Adrenal gland (tissue), 12 donors: ENCODE results near the gene TUBB2B. TPM values are rescaled to one million over a fixed set of nuclear protein-coding genes. Genes with fewer than 3 reads are reported as not detected.

Source experiments
- DNase-seq, 7 donors: peaks; one replicate each; pipeline ENCODE4 v3.0.0-alpha.2; 2019 to 2020
- H3K27ac ChIP-seq, 5 donors: fragments of 200-600 bp; sonication (generic) in 4 of 5; 1 replicate in 3 of 5; 2 replicates in 2 of 5; pipeline versions ENCODE4 v1.5.1 to v1.8.0; 2016 to 2020; ENCODE audit warnings: mild to moderate bottlenecking in 1 of 5
- H3K27me3 ChIP-seq: fragments of 200-600 bp; 2 replicates; pipeline ENCODE4 v1.8.0; 2021
- H3K36me3 ChIP-seq, 2 donors: fragments of 200-600 bp; replicated peaks in 1 of 2; 1 replicate in 1 of 2; 2 replicates in 1 of 2; pipeline versions ENCODE4 v1.5.1 to v1.8.0; 2018 to 2022
- H3K4me1 ChIP-seq, 2 donors: fragments of 200-600 bp; replicated peaks in 1 of 2; 1 replicate in 1 of 2; 2 replicates in 1 of 2; pipeline versions ENCODE4 v1.5.1 to v1.8.0; 2018 to 2021
- H3K4me3 ChIP-seq, 4 donors: fragments of 200-600 bp; sonication (generic) in 3 of 4; one replicate each; pipeline ENCODE4 v1.5.1; 2016 to 2018
- H3K9me3 ChIP-seq, 3 donors: fragments of 200-600 bp; sonication (generic) in 1 of 3; replicated peaks in 1 of 3; 1 replicate in 2 of 3; 2 replicates in 1 of 3; pipeline versions ENCODE4 v1.5.1 to v1.8.0; 2016 to 2021
- CTCF ChIP-seq, 6 experiments: fragments of 450-650 bp in 4 of 6; fragments of 200-600 bp in 2 of 6; sonication (generic) in 1 of 6; IDR thresholded peaks; 1 replicate in 5 of 6; 2 replicates in 1 of 6; pipeline versions ENCODE4 v1.5.1 to v1.8.0; 2016 to 2021; ENCODE audit warnings: antibody characterized with exemption in 6 of 6, mild to moderate bottlenecking in 2 of 6, moderate library complexity in 1 of 6
- POLR2A ChIP-seq, 2 donors: fragments of 450-650 bp; IDR thresholded peaks; one replicate each; pipeline ENCODE4 v1.6.1; 2017; ENCODE audit warnings: antibody characterized with exemption in 2 of 2, mild to moderate bottlenecking in 2 of 2, moderate library complexity in 1 of 2
- WGBS, 4 donors: extraction: QIAGEN DNeasy Blood & Tissue Kit in 2 of 4; methylation state at CpG; one replicate each; pipeline versions ENCODE4 v1.1.5 to v1.1.7; 2013 to 2017; 5-methylcytosine and 5-hydroxymethylcytosine counted together
- intact Hi-C, 2 donors: fragments of 100-400 bp; cut with DNase I; formaldehyde crosslinking; loops; one replicate each; pipeline versions ENCODE4 v1.14.1 to v1.15.0; 2022 to 2023
- polyA plus RNA-seq, 3 donors: library from polyadenylated mRNA; stranded (reverse); fragments of 200-250 nt in 2 of 3; fragments of 350-450 nt in 1 of 3; fragmentation: Illumina TruSeq in 1 of 3; extraction: RNeasy Lipid Tissue Mini Kit (QIAGEN cat#74804) in 1 of 3; gene quantifications; one replicate each; pipeline ENCODE4 v1.2.3, GENCODE V29; 2013 to 2014
- total RNA-seq, 9 donors: library from RNA; depleted of rRNA in 4 of 9; stranded (reverse); fragments of >200 nt in 4 of 9; fragments of 120-200 nt in 1 of 9; fragmentation: NEBNext Ultra II Directional in 1 of 9; extraction: Animal tissue kit (Norgen Biotek cat#: 25700) in 1 of 9; gene quantifications; one replicate each; pipeline versions ENCODE4 v1.1.0 to v1.2.4, GENCODE V29; 2013 to 2023
- donor health status: healthy with polysubstance abuse.
- donor health status: Bipolar disorder and iron deficiency.
- donor health status: DM: yes; HTN: yes; CAD: no.
- donor health status: DM: no; HTN: no; CAD: no.
- donor health status: DM: no; HTN: no; CAD: no.
- donor health status: DM: yes; HTN: yes; CAD: no.

TUBB2B gene
- total and polyA plus RNA-seq, 12 donors = 0.98 to 37.3 (median 2.1) TPM; not detected in 1

- 68 to 79% (median 72%) methylated on average over 20 to 24 of the region's 24 CpGs for WGBS, 4 donors
Observed at GRCh38 chr6:3237761-3238662, 10.6 kb upstream of the TUBB2B start.

GRCh38 chr6:3236005-3236404, 8.6 kb upstream of the TUBB2B start:
- no peak overlapping the region for H3K27ac ChIP-seq
- TF ChIP-seq CTCF (IDR thresholded peaks at IDR 0.05) (no peak), POLR2A (IDR thresholded peaks at IDR 0.05) (no peak)
- peak in 1 of 7 donors; percentile 1 for DNase-seq

More at GRCh38 chr6:3237761-3238662, 10.6 kb upstream of the TUBB2B start:
- no peaks in the 10 kb centered on the region for H3K36me3 ChIP-seq
- H3K9me3 ChIP-seq = no peaks in the 10 kb centered on the region
- peaks cover 15% of the 10 kb centered on the region for H3K27me3 ChIP-seq
- H3K27ac ChIP-seq = peak overlapping the region in 1 of 5 donors; percentile 20
- intact Hi-C loops = no loop called here
- no peaks in the 10 kb centered on the region for H3K4me1 ChIP-seq
- TF ChIP-seq CTCF (IDR thresholded peaks at IDR 0.05) (no peak), POLR2A (IDR thresholded peaks at IDR 0.05) (no peak)
- no peak overlapping the region for H3K4me3 ChIP-seq
- peak in 2 of 7 donors; percentile 40 to 49 for DNase-seq

GRCh38 chr6:3235486-3235885, 8.0 kb upstream of the TUBB2B start:
- intact Hi-C loops = no loop called here

More at GRCh38 chr6:3236005-3236404, 8.6 kb upstream of the TUBB2B start:
- 63 to 76% (median 71%) methylated on average over 3 of the region's 3 CpGs for WGBS, 4 donors
- Histone ChIP-seq H3K4me1 (peaks cover 0 to 12% of the 10 kb centered on the region in 2 donors), H3K36me3 (no peaks in the 10 kb centered on the region), H3K4me3 (no peak overlapping the region), H3K27me3 (peaks cover 15% of the 10 kb centered on the region), H3K9me3 (no peaks in the 10 kb centered on the region)
- intact Hi-C loops = no loop called here

More at GRCh38 chr6:3235486-3235885, 8.0 kb upstream of the TUBB2B start:
- Histone ChIP-seq H3K4me1 (peaks cover 0 to 12% of the 10 kb centered on the region in 2 donors), H3K27me3 (peaks cover 15% of the 10 kb centered on the region), H3K27ac (no peak overlapping the region), H3K9me3 (no peaks in the 10 kb centered on the region), H3K4me3 (no peak overlapping the region), H3K36me3 (no peaks in the 10 kb centered on the region)
- peak in 1 of 7 donors; percentile 3 for DNase-seq
- 83 to 89% (median 87%) methylated on average over 2 of the region's 2 CpGs for WGBS, 4 donors
- TF ChIP-seq POLR2A (IDR thresholded peaks at IDR 0.05) (no peak), CTCF (IDR thresholded peaks at IDR 0.05) (no peak)
